ENCODE measurements around the gene REV3L.
"Not testable (repeated sequence)": the region's sequence is repeated elsewhere in the genome, so short reads cannot be mapped to it uniquely, and the experiment has no call there.

The REV3L gene

DNA sequence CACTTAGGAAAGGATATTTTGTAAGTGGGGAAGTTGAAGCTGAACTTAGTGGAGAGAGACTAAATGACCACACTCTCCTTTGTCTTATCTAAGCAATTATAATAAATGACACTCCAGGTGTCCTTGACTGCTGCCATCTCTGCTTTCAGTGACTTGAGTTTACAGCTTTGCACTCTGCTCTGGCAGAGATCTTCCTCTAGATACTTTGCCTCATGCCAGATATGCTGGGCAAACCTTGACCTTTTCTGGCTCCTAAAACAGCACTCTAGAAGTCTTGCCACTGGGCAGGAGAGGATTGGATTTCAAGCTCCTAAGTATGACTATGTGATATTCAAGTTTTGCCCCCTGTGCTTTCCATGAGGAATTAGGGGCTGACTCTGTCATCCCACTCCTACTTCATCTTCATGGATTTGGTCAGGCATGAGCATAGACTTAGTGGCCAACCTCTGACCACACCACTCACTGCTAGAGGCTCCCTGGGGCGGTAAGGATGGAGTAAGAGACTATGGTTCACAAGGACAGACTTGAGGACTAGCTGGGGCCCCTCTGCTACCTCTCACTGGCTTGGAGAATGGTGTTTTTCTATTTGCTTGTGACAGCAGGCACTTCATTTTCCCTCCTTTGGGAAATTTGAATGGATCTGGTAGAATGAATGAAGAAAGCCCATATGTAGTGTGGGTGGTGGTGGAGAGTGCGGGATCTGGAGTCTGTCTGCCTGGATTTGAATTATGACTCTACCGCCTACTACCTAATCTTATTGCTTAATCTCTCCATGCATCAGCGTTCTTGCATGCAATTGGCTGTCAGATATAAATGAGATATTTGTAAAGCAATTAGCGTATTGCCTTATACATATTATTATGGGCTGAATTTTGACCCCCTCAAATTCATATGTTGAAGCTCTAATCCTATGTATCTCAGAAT is 191.4 kb downstream of the REV3L start:
- DNase-seq = no peak

DNA sequence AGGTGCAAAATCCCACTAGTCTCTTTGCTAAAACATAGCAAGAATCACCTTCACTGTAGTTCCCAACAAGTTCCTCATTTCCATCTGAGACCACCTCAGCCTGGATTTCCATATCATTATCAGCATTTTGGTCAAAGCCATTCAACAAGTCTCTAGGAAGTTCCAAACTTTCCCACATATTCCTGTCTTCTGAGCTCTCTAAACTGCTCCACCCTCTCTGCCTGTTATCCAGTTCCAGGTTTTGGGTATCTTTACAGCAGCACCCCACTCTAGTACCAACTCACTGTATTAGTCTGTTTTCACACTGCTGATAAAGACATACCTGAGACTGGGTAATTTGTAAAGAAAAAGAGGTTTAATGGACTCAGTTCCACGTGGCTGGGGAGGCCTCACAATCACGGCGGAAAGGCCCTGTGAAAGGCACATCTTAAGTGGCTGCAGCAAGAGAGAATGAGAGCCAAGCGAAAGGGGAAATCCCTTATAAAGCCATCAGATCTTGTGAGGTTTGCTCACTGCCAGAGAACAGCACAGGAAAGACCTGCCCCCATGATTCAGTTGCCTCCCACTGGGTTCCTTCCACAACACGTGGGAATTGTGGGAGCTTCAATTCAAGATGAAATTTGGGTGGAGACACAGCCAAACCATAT is 192.2 kb downstream of the REV3L start:
- DNase-seq = peak; percentile 64

DNA sequence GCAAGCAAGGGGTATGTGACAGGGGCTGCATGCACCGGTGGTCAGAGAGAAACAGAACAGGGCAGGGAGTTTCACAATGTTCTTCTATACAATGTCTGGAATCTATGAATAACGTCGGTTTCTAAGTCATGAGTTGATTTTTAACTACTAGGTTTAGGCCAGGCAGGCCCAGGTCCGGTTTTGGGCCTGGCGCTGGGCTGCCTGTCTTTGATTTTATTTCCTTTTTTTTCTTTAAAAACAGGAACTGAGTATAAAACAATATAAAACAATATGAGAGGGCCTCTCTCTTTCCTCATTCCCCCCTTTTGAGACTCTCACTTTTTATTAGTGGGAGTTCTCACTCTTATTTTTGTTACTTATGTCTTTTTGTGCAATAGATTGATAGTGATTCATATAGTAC is 198.7 kb downstream of the REV3L start:
- DNase-seq = not testable (repeated sequence)

DNA sequence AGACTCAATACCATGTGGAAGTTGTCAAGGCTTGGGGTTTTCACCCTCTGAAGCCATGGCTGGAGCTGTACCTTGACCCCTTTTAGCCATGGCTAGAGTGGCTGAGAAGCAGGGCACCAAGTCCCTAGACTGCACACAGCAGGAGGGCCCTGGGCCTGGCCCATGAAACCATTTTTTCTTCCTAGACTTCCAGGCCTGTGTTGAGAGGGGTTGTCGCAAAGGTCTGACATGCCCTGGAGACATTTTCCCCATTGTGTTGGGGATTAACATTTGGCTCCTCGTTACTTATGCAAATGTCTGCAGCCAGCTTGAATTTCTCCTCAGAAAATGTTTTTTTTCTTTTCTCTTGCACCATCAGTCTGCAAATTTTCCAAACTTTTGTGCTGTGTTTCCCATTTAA is 199.3 kb downstream of the REV3L start:
- no peak for DNase-seq

DNA sequence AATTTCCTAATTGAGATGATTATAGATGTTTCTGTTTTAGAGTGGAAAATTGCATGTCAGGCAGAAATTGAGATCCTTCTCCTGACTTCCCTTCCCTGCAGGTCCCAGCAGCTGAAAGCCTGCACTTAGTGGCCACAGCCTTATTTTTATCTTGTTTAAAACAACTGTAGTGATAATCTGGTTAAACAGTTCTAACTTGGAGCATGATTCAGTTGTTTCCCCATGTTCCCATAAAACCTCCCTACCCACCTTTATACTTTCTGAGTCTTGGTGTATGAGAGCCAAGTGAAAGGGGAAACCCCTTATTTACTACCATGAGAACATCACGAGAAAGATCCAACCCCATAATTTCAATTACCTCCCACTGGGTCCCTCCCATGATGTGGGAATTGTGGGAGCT is 200.5 kb downstream of the REV3L start:
- no peak for DNase-seq

DNA sequence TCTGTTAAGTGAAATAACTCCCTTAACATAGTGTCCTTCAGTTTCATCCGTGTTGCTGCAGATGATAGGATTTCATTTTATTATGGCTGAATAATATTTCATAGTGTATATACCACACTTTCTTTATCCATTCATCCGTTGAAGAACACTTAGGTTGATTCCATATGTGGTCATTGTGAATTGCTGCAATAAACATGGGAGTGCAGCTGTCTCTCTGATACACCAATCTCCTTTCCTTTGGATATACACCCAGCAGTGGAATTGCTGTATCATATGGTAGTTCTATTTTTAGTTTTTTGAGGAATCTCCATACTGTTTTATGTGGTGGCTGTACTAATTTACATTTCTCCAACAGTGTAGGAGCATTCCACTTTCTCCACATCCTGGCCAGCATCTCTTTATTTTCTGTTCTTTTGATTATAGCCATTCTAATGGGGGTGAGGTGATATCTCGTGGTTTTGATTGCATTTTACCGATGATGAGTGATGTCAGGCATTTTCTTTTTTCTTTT is 202.5 kb downstream of the REV3L start:
- DNase-seq = no peak

DNA sequence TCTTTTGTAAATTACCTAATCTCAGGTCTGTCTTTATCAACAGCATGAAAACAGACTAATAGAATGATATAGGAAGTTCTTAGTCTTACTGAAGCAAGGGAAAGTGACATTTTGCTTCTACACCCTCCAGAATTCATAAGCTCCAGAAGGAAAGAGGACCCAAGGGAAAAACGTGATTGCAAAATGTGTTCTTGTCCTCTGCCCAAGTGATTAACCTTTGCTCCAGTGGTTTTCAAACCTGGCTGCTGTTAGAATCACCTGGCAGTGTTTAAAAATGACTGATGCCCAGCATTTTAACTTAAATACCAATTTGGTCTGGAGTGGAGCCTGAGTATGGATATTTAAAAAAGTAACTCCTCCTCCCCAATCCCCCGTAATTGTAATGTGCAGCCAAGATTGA is 204.3 kb downstream of the REV3L start:
- no peak for DNase-seq

DNA sequence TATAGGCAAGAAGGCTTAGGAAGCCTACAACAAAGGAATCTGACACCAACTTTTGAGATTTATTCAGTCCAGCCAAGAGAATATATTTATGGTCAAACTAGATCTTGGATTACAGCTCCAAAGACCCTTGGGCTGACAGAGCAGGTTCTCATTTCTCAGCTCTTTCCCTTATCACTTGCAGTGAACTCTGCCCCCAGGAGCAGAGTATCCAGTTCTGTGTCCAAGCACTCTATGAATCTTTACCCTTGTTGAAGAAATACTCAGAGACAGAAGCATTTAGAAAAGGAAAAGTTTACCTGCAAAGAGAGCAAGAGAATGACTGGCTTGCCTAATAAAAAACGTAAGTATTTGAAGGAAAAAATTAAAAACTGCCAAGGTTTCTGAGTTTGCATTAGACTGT is 205.2 kb downstream of the REV3L start:
- DNase-seq = no peak

DNA sequence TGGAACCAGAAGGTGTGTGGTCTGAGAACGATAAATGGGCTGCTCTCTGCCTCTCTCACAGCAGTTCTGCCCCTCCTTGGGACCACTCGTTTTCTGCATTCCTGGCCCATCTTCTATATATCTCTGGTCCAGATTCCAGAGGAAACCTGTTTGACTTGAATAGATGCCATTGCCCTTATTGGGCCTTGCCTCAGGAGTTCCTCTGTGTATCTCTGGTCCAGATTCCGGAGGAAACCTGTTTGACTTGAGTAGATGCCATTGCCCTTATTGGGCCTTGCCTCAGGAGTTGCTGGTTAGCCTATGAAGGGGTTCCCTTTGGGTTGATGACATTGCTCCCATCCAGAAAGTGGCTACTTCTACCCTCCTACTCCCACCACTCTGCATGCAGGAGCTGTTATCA is 206.3 kb downstream of the REV3L start:
- DNase-seq = no peak

DNA sequence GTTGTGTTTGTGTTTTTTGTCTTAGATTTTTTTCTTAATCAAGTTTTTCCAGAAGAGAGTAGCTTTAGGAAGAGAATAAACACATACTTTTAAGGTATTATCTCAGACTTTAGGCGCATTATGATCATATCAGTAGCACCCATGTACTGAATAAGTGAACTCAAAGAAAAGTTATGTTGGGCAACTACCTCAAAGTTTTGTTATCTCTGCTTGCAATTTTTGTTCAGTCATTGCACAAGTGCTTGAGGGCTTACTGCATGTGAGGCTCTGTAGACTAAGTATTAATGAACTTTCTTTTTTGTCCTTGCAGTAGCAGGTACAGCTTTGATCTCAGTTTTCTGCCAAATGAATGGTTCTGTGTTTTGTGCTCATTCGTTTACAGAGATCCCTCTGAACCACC is 206.7 kb downstream of the REV3L start:
- no peak for DNase-seq

DNA sequence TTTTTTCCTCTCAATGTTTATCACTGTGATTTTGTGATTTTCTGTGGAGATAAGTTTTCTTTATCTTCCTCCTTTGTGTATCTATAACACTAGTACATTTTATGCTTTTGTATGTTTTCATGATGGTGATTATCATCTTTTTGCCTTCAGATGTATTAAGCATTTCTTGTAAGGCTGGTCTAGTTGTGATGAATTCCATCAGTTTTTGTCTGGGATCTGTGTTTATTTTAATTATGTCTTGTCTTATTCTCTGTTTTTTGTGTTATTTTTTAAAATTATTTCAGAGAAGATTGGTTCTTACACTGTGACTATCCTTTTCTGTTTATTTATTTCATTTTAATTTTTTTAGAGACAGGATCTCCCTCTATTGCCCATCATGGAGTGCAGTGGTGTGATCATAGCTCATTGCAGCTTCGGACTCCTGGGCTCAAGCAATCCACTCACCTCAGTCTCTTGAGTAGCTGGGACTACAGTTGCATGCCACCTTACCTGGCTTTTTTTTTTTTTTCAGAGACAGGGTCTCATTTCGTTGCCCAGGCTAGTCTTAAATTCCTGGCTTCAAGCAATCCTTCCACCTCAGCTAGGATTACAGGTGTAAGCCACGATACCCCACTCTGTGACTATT is 208.3 kb downstream of the REV3L start:
- no peak for DNase-seq

DNA sequence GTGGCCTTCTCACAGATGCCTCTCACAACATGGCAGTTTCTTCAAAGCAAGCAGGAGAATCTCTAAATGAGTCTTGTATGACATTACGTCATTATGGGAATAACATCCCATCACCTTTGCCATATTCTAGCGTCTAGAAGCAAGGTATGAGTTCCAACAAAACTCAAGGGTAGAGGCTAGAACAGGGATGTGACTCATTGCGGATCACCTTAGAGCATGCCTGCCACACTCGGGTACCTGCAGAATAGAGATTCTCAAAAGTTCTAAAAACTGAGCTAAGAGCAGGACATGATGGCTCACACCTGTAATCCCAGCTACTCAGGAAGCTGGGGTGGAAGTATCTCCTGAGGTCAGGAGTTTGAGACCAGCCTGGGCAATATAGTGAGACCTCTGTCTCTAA is 212.9 kb downstream of the REV3L start:
- DNase-seq = no peak

DNA sequence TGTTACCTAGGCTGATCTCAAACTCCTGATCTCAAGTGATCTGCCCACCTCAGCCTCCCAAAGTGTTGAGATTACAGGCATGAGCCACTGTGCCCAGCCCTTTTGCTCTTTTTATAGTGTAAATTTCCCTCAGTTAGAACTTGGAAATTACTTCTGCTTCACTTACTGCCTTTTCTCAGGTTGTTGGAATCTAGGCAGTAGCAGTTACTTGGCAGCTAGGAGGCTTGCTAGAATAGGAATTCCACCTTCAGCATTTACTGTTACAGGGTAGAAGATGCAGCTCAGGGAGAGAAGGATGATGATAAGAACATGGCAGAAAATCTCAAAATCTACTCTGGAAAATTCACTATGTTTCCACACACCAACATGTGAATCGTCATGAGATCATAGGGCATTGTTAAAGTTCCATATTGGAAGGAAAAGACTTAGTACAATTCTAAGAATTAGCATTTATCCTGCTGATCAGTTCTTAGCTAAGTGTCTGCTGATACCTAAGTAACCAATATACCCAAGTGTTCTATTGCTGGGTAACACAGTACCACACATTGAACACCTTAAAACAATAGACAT is 213.5 kb downstream of the REV3L start:
- no peak for DNase-seq

DNA sequence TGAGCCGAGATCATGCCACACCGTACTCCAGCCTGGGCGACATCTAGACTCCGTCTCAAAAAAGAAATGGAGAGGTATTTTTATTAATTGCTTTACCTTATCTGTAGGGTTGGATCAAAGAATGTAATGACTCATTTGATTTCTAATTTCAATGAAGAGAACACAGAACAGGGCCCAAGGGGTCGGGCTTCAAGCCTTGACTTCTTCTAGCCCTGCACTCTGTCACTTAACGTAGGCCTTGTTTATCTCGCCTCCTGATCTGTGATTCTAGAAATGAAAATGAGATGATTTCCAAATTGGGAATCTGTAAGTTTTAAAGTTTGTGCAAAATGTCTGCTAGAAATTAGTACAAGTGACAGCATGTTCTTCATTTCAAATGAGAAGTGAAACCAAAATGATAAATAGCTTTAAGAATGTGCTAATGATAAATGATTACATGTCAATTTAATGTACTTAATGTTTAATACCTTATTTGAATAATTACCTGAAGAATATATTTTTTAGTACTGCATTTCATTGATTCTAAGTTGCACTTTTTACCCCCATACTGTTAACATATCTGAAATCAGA is 215.2 kb downstream of the REV3L start:
- no peak for DNase-seq

DNA sequence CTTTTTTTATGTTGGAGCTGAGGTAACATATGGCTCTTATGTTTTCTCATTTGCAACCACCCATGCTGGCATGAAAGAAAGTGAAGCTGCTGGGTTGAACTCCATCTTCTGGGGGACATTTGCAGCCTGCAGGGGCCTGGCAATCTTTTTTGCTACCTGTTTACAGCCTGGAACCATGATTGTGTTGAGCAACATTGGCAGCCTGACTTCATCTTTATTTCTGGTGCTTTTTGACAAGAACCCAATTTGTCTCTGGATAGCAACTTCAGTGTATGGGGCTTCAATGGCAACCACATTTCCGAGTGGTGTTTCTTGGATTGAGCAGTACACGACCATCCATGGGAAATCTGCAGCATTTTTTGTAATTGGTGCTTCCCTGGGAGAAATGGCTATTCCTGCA is 216.7 kb downstream of the REV3L start:
- no peak for DNase-seq

DNA sequence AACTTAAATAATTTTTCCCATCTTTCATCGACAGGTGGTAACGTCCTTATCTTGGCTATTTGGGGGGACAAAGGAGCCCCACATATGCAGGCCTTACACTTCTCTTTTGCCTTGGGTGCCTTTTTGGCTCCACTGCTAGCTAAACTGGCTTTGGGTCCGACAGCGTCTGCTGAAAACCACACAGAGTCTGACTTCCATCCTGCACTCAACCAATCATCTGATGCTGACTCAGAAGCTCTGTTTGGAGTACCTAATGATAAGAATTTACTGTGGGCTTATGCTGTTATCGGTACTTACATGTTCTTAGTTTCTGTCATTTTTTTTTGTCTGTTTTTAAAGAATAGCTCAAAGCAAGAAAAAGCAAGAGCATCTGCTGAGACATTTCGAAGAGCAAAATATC is 217.2 kb downstream of the REV3L start:
- no peak for DNase-seq

DNA sequence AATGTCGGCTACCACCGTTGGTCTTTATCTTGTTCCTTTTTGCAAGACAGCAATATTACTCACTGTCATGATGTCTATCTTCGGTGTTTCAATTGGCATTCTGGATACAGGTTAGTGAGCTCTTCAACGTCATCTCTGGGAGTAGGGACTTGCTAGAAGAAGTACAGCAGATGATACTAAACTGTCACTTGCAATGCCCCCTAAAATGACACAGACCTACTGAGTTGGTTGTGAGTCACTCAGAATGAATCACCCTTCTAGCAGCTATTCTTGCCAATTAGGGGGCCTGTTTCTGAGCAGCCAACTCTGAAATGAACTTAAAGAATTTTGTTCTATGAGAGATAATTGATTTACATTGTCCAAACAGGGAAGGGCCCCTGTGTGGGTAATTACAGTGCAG is 219.2 kb downstream of the REV3L start:
- no peak for DNase-seq

DNA sequence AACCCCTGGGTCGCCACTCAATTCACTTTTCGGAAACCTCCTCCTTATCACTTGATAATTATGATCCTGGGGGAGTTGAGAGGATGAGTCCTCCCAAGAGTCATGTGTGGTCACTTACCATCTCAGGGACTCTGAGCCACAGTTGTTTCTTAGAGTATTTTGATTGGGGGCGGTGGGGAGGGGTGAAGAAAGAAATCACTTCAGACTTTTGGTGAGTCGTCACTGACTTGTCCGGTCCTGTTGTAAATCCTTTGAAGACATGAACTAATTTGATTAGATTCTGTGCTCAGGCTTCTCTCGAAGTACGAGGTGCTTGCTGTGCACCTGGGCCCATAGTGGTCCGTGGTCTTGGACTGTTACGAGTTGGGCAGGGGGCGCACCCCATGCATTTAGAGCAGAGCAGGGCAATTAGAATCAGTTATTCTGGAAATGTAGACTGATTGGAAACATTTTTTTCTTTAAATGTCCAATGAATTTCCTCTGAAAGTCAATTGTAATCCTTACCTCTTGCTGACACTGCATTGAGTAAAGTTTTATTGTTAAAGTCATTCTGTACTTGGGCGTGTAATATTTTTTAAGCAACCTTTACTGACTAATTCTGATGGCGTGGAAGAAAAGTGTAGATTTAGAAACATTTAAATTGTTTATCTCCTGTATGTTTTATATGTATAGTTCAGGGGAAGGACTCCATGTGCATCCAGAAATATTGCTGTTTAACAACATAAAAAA is 222.3 kb downstream of the REV3L start:
- DNase-seq = no peak

DNA sequence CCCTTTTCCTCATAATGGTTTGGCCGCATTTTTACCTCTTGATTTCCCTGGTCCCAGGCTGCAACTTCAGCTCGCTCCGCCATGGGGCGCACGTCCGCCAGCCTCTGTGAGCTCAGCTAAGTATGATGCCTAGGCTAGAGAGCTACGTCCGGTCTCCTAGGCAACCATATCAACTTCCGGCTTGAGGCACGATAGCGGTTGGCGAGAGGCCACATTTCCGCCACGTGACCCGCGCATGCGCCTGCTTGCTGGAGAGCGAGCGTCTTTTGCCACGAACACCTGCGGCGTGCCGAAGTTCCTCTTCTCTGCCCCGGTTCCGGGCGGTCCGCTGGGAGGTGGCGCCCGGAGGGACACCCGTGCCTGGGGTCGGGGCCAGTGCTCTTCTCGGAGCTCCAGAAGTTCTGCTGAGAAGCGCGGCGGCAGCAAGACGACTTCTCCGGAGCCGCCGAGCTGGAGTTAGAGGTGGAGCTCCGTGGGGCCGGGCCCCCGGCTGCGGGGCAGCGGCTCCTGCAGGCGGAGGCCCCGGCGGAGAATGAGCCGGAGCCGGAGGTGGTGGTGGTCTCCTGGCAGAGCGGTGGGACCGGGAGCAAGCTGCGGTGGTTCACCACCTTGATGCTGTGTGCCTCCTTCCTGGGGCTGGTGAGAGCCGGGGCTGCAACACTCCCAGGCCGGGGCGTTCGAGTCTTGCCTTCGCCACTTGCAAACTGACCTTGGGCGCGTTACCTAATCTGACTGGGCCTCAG is 223.8 kb downstream of the REV3L start:
- peak; percentile 100 for DNase-seq

DNA sequence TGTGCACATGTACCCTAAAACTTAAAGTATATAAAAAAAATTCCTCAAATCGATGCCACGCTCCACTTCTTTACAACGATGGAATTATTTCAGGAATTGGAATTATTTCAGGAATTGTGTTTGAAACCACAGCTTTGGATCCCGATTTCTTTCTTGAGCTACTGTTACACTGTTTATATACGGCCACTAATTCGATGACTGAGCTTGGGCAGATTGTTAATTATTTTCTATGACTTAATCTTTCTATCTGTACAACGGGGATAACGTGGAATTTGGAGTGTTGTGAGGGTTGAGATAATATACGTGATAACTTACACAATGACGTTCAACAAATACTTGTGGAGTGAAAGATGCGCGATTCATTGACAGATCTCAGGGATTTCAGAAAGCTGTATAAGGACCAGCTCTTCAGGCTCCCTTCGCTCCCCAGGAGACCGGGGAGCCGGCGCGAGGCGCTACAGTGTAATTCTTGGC is 224.4 kb downstream of the REV3L start:
- DNase-seq = no peak

DNA sequence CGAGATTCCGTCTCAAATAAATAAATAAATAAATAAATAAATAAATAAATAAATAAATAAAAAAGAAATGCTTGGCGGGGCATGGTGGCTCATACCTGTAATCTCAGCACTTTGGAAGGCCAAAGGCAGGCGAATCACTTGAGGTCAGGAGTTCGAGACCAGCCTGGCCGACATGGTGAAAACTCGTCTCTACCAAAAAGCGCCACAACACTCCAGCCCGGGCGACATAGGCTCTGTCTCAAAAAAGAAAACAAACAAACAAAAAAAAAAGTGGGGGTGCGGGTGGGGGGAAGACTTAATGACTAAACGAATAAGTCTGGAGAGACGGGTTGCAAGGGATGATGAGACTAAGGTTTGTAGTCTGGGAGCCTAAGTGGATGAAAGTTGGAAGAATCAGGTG is 225.0 kb downstream of the REV3L start:
- no peak for DNase-seq

DNA sequence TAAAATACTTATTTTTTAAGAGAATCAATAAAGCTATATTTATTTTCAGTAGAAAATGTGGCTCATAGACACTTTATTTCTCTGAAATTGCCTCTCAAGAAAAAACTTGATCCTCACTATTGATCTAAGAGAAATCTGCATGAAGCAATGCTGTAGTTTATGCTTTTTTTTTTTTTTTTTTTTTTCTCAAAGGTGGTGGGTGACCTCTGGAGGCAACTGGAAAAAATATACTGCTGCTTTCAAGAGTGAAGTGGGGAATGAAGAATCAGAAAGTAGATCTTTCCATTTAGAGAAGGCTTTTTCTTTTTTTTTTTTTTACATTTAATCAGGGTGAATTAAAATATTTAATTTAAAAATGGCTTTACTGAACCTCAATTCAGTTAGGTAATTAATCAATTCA is 226.4 kb downstream of the REV3L start:
- DNase-seq = no peak
